Measurements from ENCODE around the gene EXOG.

The EXOG gene

DNA sequence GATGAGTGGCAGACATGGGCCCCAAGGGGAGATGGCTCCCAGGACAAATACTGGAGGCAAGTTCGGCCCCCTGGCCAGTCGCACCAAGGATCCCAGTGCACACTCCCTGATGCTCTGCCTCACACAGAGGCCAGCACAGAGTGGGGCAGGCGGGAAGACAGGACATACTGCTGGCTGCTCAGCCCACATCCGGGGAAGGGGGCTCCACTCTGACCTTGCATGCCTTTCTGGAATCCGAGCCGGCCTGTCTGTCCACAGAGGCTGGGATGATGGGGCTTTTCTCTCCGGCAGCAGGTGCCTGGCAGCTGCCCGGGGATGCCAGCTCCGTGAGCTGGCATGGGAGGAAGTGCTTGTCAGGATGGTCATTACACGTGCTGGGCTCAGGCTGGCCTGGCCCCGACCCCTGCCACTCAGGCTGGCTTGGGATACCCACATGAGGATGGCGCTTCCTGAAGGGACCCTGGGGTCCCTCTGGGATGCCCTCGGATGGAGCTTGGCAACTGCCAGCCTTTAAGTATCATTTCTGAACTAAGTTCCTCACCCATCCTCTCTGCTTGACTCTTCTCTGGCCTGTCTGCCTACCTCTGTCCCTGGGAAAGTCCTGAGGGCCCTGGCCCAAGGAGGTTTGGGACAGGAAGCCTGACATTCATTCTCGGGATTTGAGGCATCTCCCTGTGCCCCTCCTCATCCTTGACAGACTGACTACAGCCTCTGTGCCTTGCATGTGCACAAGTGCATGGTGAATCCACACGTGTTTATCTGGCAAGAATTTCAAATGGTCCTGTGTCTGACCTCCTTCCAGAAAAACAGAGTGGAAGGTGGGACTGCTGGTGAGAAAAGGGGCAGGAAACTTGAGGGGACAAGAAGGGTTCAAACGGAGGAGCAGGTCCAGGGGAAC is 46.5 kb downstream of the EXOG start:
- Histone ChIP-seq H3K9me2 (replicated peaks; ENCODE audit: control insufficient read depth, low read length) (no peaks in the 10 kb centered on the region), H3K4me3 (ENCODE audit: low read length) (no peak overlapping the region), H3F3A (ENCODE audit: control insufficient read depth, insufficient read depth) (no peaks in the 10 kb centered on the region), H3K9me3 (ENCODE audit: control insufficient read depth, insufficient read depth, low read length) (no peaks in the 10 kb centered on the region), H3K4me1 (ENCODE audit: control insufficient read depth, low read length) (no peaks in the 10 kb centered on the region), H3K36me3 (ENCODE audit: control insufficient read depth, low read length) (no peaks in the 10 kb centered on the region), H3K4me2 (ENCODE audit: low read length) (no peak overlapping the region), H3K79me2 (ENCODE audit: control insufficient read depth, low read length) (no peaks in the 10 kb centered on the region), H3K27me3 (ENCODE audit: control insufficient read depth, low read length) (no peaks in the 10 kb centered on the region), H3K27ac (ENCODE audit: low read depth, low read length) (no peak overlapping the region), H4K20me1 (ENCODE audit: control insufficient read depth, insufficient read depth, low read depth, low read length) (no peaks in the 10 kb centered on the region)
- TF ChIP-seq, protein P1, sequence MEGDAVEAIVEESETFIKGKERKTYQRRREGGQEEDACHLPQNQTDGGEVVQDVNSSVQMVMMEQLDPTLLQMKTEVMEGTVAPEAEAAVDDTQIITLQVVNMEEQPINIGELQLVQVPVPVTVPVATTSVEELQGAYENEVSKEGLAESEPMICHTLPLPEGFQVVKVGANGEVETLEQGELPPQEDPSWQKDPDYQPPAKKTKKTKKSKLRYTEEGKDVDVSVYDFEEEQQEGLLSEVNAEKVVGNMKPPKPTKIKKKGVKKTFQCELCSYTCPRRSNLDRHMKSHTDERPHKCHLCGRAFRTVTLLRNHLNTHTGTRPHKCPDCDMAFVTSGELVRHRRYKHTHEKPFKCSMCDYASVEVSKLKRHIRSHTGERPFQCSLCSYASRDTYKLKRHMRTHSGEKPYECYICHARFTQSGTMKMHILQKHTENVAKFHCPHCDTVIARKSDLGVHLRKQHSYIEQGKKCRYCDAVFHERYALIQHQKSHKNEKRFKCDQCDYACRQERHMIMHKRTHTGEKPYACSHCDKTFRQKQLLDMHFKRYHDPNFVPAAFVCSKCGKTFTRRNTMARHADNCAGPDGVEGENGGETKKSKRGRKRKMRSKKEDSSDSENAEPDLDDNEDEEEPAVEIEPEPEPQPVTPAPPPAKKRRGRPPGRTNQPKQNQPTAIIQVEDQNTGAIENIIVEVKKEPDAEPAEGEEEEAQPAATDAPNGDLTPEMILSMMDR (IDR thresholded peaks at IDR 0.05; ENCODE audit: low read depth, low read length, poor library complexity, severe bottlenecking), result no peak
- TF ChIP-seq EZH2phosphoT487 (IDR thresholded peaks at IDR 0.05; ENCODE audit: borderline replicate concordance, low read length), result no peak

DNA sequence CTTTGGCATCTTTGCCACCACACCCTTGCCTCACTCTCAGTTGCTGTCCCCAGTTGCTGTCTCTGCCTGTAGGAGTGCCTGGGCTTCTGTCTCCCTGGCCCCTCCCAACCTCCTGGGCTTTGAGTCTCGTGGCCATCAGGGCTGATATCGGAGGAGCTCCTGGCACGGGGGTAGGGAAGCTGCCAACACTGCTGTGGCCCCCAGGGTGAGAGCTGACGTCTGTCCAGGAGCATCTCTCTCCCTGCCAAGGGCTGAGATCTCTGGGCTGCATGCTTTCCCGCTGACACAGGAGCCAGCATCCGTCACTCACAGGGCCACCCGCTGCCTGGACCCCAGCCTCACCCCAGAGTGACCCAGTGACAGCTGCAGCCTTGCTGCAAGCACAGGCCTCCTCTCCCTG is 47.4 kb downstream of the EXOG start:
- H3F3A ChIP-seq (ENCODE audit: control insufficient read depth, insufficient read depth), result no peaks in the 10 kb centered on the region
- no peaks in the 10 kb centered on the region; the same call in 1 of the 2 replicates for H3K4me1 ChIP-seq (ENCODE audit: control insufficient read depth, low read length)
- no peaks in the 10 kb centered on the region for H3K36me3 ChIP-seq (ENCODE audit: control insufficient read depth, low read length)
- H3K79me2 ChIP-seq (ENCODE audit: control insufficient read depth, low read length), result no peaks in the 10 kb centered on the region
- H3K27me3 ChIP-seq (ENCODE audit: control insufficient read depth, low read length), result no peaks in the 10 kb centered on the region
- no peaks in the 10 kb centered on the region for H3K9me2 ChIP-seq (replicated peaks; ENCODE audit: control insufficient read depth, low read length)
- H3K4me2 ChIP-seq (ENCODE audit: low read length), result no peak overlapping the region
- no peak overlapping the region for H3K27ac ChIP-seq (ENCODE audit: low read depth, low read length)
- TF ChIP-seq, protein P1 (IDR thresholded peaks at IDR 0.05; ENCODE audit: low read depth, low read length, poor library complexity, severe bottlenecking), result no peak
- TF ChIP-seq EZH2phosphoT487 (IDR thresholded peaks at IDR 0.05; ENCODE audit: borderline replicate concordance, low read length), result no peak
- no peak overlapping the region for H3K4me3 ChIP-seq (ENCODE audit: low read length)
- H4K20me1 ChIP-seq (ENCODE audit: control insufficient read depth, insufficient read depth, low read depth, low read length), result no peaks in the 10 kb centered on the region
- H3K9me3 ChIP-seq (ENCODE audit: control insufficient read depth, insufficient read depth, low read length), result no peaks in the 10 kb centered on the region

DNA sequence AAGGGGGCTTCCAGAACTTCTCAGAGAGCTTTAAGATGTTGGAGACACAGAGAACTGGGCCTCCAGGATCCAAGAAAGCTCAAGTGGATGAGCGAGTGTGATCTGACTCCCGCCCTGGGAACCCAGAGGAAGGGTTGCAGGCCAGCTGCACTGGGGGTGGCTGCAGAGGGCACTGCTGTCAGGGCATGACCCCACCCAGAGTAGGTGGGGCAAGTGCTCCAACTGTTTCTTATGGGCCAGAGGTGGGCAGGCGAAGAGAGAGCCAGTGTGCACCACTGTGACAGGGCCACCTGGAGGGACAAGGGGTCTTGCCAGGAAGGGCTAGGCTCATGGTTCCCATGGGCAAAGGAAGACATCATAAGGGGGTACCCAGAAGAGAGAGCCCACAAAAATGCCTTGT is 48.8 kb downstream of the EXOG start:
- Histone ChIP-seq H3K9me3 (ENCODE audit: control insufficient read depth, insufficient read depth, low read length) (no peaks in the 10 kb centered on the region), H3K4me3 (ENCODE audit: low read length) (no peak overlapping the region), H3K36me3 (ENCODE audit: control insufficient read depth, low read length) (no peaks in the 10 kb centered on the region), H3K27me3 (ENCODE audit: control insufficient read depth, low read length) (no peaks in the 10 kb centered on the region), H3K9me2 (replicated peaks; ENCODE audit: control insufficient read depth, low read length) (no peaks in the 10 kb centered on the region), H3K4me1 (ENCODE audit: control insufficient read depth, low read length) (no peaks in the 10 kb centered on the region; the same call in 1 of the 2 replicates), H4K20me1 (ENCODE audit: control insufficient read depth, insufficient read depth, low read depth, low read length) (no peaks in the 10 kb centered on the region), H3K79me2 (ENCODE audit: control insufficient read depth, low read length) (no peaks in the 10 kb centered on the region), H3K27ac (ENCODE audit: low read depth, low read length) (no peak overlapping the region), H3K4me2 (ENCODE audit: low read length) (no peak overlapping the region), H3F3A (ENCODE audit: control insufficient read depth, insufficient read depth) (no peaks in the 10 kb centered on the region)
- TF ChIP-seq, protein P1 (IDR thresholded peaks at IDR 0.05; ENCODE audit: low read depth, low read length, poor library complexity, severe bottlenecking), result no peak
- TF ChIP-seq EZH2phosphoT487 (IDR thresholded peaks at IDR 0.05; ENCODE audit: borderline replicate concordance, low read length), result no peak

All from DOHH2 (cell line).